Suppressor macrophage treated with lipopolysaccharide for 1 hour (primary cell): ENCODE data around the gene FRG2B.
"Not testable (repeated sequence)": the region's sequence is repeated elsewhere in the genome, so short reads cannot be mapped to it uniquely, and the experiment has no call there.

ENCODE experiments used
- DNase-seq, 3 donors: peaks; one replicate each; pipeline ENCODE4 v3.0.0-alpha.2; 2020 to 2022

The FRG2B gene

DNA sequence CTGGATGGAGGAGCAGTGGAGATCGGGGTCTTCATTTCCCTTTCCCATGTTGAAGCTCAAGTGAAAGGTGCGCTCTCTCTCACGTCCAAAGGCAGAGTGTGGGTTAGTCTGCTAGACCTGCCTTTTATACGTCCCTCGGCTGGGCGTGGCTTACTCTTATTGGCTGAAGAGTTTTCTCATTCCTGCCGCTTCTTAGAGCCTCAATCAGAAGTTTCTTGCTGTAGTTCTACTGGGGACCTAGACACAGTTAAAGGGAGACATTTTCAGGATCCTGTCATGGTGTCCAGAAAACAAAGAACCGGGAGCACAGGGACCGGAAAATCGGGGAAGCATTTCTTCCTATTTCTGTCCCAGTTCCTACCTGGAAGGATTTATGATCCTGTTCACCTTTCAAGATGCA lies at the start of gene FRG2B:
TSS of gene FRG2B (minus strand) at position 101 of the 400 bp plus-strand sequence. CDS start at position 48, 53 bp downstream.
- not testable (repeated sequence) for DNase-seq

DNA sequence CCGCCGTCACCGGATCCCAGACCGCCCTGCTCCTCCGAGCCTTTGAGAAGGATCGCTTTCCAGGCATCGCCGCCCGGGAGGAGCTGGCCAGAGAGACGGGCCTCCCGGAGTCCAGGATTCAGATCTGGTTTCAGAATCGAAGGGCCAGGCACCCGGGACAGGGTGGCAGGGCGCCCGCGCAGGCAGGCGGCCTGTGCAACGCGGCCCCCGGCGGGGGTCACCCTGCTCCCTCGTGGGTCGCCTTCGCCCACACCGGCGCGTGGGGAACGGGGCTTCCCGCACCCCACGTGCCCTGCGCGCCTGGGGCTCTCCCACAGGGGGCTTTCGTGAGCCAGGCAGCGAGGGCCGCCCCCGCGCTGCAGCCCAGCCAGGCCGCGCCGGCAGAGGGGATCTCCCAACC lies 40.9 kb upstream of the FRG2B start:
- DNase-seq = not testable (repeated sequence)

DNA sequence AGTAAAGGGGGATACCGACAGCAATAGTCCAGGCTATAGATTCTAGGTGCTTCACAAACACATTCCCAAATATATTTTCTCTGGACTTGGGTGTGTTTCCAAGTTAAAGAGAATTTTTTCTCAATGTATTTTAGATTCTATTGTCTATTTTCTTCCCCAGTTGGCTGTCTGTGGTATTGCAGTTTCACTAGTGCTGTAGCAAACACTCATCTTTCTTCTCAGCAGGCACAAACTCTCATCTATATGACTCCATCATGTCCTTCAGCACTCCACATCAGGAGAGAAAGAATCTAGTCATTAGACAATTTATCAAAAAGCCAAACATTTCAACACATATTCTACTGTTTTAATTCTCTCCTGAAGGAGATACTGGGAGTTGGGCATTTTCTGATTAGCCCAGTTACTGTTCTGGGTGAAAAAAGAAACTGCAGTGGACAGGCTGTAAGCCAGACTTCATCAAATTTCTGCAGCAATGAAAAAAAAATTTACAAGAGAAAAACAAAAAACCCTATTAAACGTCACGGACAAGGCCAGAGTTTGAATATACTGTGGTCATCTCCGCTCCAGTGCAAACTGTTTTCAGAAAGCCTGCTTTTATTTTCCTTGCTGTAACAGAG lies 37.1 kb upstream of the FRG2B start:
- DNase-seq = not testable (repeated sequence)

DNA sequence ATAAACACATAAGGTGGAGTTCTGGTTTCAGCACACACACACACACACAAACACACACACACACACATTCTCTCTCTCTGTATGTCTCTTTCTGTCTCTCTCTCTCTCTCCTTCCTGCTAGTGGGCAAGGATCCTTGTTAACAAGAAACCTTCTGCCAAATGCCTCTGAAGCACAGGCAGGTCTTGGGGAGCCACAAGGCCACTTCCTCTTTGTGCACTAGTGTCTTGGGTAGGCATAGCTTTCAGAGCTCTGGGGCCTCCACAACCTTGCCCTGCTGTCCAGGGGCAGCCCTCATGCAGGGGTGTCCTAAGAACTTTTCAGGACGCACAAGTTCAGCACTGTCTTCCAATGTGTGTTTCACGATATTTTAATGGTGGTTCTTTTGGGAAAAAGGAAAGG lies 34.5 kb upstream of the FRG2B start:
- DNase-seq = not testable (repeated sequence)

DNA sequence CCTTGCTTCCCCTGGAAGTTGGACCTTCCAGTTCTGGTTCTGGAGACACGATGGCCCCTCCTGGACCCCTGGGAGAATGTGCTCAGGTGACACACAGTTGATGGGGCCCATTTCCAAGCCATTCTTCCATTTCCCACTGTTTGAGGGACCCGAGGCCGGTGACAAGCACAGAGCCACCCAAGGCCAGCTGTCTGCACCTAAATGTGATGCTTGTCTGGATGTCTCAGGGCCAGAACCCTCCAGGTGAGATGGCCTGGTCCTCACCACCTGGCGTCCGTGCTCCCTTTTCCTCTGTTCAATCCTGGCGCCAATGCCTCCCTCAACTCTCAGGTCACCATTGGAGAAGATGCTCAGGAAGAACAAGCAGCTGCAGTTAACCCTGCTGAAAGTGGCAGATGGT lies 33.9 kb upstream of the FRG2B start:
- DNase-seq = not testable (repeated sequence)

DNA sequence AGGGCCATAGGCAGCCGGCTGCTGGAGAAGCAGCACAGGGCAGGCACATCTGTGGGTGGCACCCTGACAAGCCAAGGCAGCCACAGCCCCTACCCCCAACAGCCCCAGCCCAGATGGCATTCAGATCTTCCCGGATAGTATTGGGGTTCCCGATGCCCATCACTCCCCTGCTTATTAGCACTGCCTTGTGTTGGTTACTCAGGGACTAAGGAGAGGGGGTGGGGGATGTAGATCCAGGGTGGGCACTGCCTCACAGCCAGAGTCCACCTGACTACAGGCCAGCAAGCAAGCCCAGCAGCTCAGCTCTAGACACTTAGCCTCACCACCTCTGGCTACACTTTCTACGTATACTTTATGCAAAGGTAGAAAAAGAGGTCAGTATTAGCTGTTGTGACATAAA lies 30.7 kb upstream of the FRG2B start:
- not testable (repeated sequence) for DNase-seq

DNA sequence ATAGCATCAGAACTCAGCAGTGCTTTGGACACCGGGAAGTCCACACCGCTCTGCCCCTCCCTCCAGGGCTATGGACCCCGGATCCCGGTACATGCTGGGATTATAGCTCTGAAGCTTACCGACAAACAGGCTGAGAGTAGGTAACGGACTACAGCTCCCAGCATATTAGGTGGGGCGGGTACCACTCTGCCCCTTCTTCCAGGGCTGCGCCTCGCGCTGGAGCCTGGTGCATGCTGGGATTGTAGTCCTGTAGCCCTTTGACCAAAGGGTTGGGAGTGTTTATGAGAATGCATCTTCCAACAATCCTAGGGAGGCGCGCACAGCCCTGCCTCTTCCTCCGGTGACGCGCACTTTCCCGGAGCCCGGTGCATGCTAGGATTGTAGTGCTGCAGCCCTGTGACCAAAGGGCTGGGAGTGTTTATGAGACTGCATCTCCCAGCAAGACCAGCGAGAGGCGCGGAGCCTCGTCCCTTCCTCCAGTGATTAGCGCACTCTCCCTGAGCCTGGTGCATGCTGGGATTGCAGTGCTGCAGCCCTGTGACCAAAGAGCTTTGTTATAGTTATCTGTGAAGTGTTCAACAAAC lies 22.4 kb upstream of the FRG2B start:
- not testable (repeated sequence) for DNase-seq

DNA sequence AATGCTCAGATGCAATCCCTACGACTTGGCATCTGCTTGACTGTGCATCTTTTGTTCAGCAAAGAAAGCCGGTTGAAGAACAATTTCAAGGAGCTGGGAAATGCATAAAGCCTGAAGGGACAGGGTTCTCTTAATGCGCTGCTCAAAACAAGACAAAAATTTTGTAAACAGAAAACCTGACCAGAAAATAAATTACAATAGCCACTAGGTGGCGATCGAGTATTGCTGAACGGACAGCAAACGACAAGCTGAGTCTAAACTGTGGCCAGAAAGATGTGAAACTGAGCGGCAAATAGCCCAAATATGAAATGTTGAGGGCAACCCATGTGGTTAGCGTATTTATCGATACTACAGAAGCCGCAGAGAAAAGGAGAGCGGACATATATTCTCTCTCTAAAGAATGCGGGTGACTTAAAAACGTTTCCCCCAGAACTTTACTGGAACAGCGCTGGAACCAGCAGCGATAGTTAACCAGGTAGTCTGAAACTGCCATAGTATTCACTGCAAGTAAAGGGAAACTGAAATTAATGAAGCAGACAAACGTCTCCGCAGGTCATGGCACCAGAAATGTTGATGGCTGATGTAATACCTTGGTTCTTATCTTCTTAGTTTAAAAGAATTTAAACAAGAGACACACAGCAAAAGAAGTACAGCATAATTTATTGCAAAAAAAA lies 20.6 kb upstream of the FRG2B start:
- not testable (repeated sequence) for DNase-seq

DNA sequence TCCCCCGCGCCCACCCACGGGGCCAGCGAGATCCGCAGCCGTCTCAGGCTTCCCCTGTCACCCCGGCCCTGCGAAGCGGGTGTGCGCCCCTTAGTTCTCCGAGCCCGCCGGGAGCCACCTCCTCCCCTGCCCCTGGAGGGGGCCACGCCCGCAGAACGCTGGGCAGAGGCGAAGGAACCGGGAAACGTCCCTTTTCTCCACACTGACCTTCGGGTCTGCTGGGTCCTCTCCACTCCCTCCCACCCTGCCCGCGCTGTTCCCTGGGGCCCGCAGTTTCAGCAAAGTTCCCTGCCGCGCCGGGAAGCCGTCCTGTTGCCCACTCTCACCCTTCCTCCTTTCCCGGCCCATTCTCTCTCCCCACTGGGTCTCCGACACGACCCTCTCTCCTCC lies 11.2 kb upstream of the FRG2B start:
- DNase-seq = not testable (repeated sequence)

DNA sequence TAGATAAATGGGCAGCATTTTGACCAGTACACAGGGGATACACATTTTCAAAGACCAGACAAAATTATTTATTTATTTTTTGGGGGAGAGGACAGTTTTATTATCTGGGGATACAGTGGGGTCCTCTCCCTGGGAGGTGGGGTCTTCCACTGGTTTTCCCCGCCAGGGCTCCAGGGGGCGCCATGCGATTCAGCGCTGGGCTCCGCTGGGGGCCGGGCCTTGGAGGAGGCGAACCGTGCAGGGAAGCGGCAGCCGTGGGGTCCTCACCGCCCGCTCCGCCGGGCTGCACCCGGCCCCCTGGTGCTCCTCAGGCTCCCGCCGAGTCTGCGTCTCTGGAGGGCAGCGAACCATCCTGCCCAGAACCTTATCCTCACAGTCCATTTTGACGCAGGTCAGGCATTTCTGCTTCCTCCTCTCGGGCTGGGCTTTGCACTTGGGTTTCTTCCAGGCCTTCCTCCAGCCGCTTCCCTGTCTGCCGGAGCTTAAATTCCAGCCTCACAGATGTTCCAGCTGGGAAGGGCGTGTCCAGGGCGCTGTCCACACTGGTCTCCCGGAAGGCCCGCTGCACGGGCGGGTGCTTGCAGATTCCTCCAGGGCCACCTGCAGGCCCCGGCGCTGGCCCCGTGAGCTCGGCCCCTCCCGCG lies 10.7 kb upstream of the FRG2B start:
- DNase-seq = not testable (repeated sequence)

DNA sequence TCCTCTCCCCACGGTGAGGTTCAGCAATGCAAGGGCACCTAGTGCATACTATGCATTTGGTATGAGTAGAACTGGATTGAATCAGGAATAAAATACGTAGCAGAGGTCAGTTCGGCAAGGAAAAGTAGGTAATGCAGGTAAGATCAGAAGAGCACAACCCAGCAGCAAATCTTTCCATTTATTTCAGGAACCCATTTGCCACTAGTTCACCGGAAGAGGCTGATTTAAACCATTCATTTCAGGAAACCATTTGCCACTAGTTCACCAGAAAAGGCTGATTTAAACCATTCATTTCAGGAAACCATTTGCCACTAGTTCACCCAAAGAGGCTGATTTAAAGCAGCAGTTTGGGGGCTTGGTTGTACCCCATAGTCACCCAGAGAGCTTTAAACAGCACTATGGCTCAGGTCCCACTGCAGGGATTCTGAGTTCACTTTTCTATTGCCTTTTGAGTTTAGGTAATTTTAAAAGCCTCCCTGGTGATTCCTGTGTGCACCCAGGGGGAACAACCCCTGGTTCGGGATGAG lies 4.2 kb upstream of the FRG2B start:
- DNase-seq = not testable (repeated sequence)

DNA sequence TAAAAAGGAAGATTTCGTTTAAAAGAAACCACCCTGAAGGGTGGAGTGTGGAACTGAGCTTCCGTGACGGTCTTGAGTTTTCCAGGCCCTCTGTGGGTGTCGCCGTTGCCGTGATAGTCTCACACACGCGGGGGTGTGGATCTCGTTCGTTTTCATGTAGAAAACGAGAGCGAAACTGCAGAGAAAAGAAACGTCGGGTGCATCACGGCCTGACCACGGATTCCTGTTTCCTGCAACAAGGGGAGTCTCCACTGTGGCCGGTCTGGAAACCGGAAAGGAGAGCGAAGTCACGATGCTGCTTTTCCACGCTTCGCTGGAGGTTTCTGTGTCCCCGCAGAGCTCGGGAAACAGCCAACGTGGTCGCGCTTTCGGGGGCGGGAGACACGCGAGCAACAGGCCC lies 4.1 kb downstream of the FRG2B start:
- not testable (repeated sequence) for DNase-seq

DNA sequence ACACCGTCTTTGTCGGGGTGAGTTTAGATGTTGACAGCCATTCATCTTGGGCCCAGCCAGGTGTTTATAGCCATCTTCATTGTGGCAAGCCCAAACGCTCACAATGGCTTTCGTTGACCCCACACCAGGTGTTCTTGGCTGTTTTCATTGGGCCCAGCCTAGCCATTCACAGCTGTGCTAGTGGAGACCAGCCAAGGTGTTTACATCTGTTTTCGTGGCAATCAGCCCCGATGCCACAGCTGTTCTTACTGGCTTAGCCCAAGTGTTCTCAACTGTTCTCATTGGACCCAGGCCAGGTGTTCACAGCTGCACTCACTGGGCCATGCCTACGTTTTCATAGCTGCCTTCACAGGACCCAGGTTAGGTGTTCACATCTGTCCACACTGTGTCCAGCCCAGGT lies 7.7 kb downstream of the FRG2B start:
- DNase-seq = no peak

DNA sequence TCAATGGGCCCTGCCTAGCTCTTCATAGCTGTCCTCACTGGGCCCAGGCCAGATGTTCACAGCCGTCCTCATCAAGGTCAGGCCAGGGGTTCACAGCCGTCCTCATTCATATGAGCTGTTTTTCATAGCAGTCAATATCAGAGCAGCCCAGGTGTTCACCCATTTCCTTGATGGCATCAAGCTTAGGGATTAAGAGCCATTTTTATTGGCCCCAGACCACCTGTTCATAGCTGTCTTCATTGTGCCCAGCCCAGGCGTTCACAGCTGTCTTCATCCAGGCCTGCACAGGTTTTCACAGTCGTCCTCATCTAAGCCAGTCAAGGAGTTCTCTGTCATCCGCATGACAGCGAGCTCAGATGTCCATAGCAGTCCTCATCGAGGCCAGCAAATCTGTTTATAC lies 9.4 kb downstream of the FRG2B start:
- no peak for DNase-seq

DNA sequence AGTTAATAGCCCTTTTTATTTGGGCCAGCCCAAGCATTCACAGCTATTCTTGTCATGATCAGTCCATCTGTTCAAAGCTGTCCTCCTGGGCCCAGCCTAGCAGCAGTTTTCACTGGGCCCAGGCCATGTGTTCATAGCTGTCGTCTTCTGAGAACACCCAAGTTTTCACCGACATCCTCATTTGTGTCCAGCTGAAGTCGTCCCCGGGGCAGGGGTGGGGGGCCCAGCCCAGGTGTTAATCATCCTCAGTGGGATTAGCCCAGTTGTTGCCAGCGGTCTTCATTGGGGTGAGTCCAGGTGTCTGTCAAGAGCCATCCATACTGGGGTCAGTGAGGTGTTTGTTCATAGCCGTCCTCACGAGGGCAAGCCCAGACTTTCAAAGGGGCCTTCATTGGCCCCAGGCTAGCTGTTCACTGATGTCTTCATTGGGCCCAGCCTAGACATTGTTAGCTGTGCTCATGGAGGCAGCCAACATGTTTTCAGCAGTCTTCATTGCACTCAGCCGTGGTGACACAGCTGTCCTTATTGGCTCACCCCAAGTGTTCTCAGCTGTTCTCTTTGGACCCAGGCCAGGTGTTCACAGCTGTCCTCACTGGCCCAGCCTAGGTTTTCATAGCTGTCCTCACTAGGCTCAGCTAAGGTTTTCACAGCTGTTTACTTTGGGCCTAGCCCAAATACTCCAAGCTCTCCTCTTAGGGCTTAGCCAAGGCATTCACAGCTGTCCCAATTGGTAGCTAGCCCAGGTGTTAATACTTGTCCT lies 10.0 kb downstream of the FRG2B start:
- no peak for DNase-seq

DNA sequence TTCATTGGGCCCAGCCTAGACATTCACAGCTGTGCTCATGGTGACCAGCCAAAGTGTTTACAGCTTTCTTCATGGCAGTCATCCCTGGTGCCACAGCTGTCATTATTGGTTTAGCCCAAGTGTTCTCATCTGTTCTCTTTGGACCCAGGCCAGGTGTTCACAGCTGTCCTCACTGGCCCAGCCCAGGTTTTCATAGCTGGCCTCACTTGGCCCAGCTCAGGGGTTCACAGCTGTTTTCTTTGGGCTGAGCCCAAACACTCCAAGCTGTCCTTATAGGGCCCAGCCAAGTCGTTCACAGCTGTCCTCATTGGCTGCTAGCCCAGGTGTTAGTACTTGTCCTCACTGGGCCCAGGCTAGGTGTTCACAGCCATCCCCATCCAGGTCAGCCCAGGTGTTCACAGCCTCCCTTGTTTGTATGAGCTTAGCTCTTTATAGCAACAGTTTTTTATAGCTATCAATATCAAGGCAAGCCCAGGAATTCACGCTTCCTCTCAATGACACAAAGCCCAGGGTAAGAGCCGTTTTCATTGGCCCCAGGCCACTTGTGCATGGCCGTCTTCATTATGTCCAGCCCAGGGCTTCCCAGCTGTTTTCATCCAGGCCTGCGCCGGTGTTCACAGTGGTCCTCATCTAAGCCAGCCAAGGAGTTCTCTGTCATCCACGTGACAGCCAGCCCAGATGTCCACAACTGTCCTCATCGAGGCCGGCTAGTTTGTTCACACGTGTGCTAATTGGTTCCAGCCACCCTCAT lies 11.6 kb downstream of the FRG2B start:
- no peak for DNase-seq

DNA sequence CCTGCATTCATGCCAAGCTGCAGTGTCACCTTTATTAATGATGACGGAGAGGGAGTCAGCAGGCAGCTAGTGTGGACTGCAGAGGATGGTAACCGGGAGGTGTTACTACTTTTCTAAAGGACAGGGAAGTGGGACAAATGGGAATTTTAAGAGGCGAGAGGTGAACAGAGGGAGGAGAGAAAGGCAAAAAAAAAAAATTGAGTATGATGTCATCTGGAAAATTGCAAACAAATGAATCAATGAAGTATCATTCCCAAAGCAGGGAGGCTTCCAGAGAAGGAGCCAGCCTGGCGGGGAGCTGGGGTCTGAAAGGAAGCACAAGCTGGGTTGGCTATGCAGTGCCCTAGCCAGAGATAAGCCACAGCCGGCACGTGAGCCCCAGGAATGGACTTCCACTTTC lies 12.9 kb downstream of the FRG2B start:
- DNase-seq = no peak

DNA sequence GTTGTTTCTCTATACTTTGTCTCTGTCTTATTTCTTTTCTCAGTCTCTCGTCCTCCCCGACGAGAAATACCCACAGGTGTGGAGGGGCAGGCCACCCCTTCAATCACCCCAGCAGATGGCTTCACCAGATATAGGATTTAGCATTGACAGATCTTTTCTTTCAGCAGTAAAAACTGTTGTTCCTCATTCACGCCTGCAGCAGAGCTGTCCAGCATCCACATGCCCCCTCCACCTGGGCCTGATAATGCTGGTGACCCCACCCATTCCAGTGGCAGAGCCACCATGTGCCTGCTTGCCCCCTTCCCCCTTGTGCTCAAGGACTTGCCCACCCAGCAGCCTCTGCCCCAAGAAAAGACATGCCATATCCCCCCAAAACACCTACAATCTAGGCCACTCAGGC lies 15.5 kb downstream of the FRG2B start:
- DNase-seq = no peak

DNA sequence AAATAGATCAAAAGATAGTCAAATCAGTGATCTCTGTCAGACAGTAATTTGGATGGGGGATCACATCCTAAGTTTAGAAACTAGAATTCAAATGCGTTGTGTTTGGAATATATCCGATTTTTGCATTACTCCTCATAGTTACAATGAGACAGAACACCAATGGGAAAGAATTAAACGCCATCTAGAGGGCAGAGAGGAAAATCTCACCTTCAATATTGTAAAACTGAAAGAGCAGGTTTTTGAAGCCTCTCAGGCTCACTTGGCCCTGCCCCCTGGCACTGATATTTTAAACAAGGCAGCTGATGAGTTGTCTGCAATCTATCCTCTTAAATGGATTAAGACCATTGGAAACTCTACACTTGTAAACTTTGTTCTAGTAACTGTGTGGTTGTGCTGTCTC lies 17.7 kb downstream of the FRG2B start:
- DNase-seq = peak in 2 of 3 donors; percentile 35 to 36

DNA sequence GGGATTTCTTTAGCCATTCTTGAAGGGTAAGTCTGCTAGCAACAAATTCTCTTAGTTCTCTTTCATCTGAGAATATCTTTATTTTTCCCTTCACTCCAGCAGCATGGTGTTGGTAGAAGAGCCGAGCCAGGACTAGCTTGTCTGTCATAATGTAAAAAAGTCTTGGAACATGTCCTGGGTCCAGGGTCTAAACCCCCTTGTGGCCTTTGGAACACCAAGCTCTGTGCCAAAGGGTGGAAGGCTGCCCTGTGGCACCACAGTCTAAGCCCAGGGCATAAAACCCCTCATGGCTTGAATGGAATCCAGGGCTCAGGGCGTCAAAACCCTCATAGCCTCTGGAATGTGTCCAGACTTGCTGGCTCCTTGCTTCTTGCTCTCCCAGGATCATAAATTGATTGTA lies 23.2 kb downstream of the FRG2B start:
- DNase-seq = not testable (repeated sequence)

DNA sequence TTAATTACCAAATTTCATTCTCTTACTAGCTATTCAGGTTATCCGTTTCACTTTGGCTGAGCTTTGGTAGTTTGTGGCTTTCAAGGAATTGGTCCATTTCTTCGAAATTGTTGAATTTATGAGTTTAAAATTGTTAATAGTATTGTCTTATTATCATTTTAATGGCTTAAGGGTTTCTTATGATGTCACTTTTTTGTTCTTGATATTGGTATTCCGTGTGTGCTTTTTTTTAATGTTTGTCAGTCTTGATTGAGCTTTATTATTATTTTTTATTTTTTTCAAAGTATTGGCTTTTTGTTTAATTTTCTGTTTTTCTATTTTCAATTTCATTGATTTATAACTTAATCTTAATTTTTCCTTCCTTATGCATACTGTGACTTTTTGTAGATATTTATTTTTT lies 25.9 kb downstream of the FRG2B start:
- no peak for DNase-seq

DNA sequence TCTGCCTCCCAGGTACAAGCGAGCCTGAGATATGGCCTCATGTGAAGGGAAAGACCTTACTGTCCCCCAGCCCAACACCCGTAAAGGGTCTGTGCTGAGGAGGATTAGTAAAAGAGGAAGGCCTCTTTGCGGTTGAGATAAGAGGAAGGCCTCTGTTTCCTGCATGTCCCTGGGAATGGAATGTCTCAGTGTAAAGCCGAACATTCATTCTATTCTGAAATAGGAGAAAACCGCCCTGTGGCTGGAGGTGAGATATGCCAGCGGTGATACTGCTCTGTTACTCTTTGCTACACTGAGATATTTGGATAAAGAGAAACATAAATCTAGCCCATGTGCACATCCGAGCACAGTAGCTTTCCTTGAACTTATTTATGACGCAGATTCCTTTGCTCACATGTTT lies 26.7 kb downstream of the FRG2B start:
- not testable (repeated sequence) for DNase-seq
